ENCODE data around the gene SGSH. TPM values are rescaled to one million over a fixed set of nuclear protein-coding genes. Genes with fewer than 3 reads are reported as not detected.

Gene SGSH
- total RNA-seq, 1 experiment from 2014 or later, result 19.8 TPM

GRCh38 chr17:80228477-80228876 lies 8.3 kb upstream of the SGSH start:
- Histone ChIP-seq H3K23me2 (ENCODE audit: insufficient read length, low read depth, low read length, poor library complexity, severe bottlenecking) (no peaks in the 10 kb centered on the region), H2BK120ac (ENCODE audit: low read depth, low read length, poor library complexity, severe bottlenecking) (no peak overlapping the region), H3T11ph (ENCODE audit: low read length) (no peak overlapping the region), H2BK12ac (ENCODE audit: insufficient read length, low read depth, low read length) (no peak overlapping the region), H3K14ac (ENCODE audit: insufficient read depth, low read length) (no peak overlapping the region), H4K5ac (ENCODE audit: insufficient read length, low read depth, low read length) (no peak overlapping the region), H4K20me1 (ENCODE audit: control insufficient read depth, insufficient read depth, insufficient read length) (no peaks in the 10 kb centered on the region), H3K79me1 (ENCODE audit: insufficient read depth, low read depth, low read length, poor library complexity, severe bottlenecking) (no peaks in the 10 kb centered on the region), H2BK15ac (ENCODE audit: low read depth, low read length) (no peak overlapping the region), H2BK5ac (ENCODE audit: insufficient read length, low read length) (no peak overlapping the region), H3K9me3 (ENCODE audit: control insufficient read depth, low read depth, low read length) (peaks cover 4% of the 10 kb centered on the region), H3K4ac (ENCODE audit: low read depth, low read length) (no peak overlapping the region), H3K27ac (ENCODE audit: insufficient read length, low read depth, low read length) (no peak overlapping the region), H2AK5ac (ENCODE audit: insufficient read length, low read length) (no peak overlapping the region), H4K91ac (ENCODE audit: insufficient read length, low read depth, low read length) (no peak overlapping the region), H2AFZ (ENCODE audit: low read length) (no peak overlapping the region), H3K18ac (ENCODE audit: insufficient read length, low read depth, low read length) (no peak overlapping the region), H4K8ac (replicated peaks; ENCODE audit: insufficient read length, low read depth, low read length) (no peak overlapping the region), H3K4me2 (ENCODE audit: insufficient read depth, insufficient read length, low read length) (no peak overlapping the region), H3K56ac (ENCODE audit: insufficient read length, low read depth, low read length) (no peak overlapping the region), H3K9ac (ENCODE audit: extremely low read depth, insufficient read length, low read length) (no peak overlapping the region), H3K4me1 (ENCODE audit: insufficient read depth, low read length) (no peaks in the 10 kb centered on the region), H3K23ac (ENCODE audit: insufficient read length, low read depth, low read length) (no peak overlapping the region), H2BK20ac (ENCODE audit: low read depth, low read length, poor library complexity, severe bottlenecking) (no peak overlapping the region), H3K27me3 (ENCODE audit: insufficient read depth, low read length) (no peaks in the 10 kb centered on the region), H3K79me2 (ENCODE audit: insufficient read depth, low read length) (no peaks in the 10 kb centered on the region)
- Mint-ChIP-seq H3K4me3 (no peak overlapping the region), H3K27ac (no peak overlapping the region), H3K9me3 (peaks cover 13 to 21% of the 10 kb centered on the region in 2 experiments), H3K36me3 (ENCODE audit: insufficient read depth in 1 of 3, low read depth in 3 of 3) (peaks cover 26 to 45% (median 36%) of the 10 kb centered on the region in 3 experiments), H3K27me3 (ENCODE audit: low read depth) (no peaks in the 10 kb centered on the region), H3K4me1 (peaks cover 24 to 26% of the 10 kb centered on the region in 2 experiments)
- no peak for DNase-seq
- TF ChIP-seq CTCF (conservative IDR thresholded peaks at IDR 0.05), result no peak
- no CpG with 5 or more reads among the region's 14 CpGs for WGBS (ENCODE audit: extremely low coverage, insufficient read length, low lambda C conversion rate)
